ENCODE results near the gene TRABD2B.

Gene TRABD2B

GRCh38 chr1:47883963-47884362 is 113.2 kb downstream of the TRABD2B start:
- no peak for DNase-seq (ENCODE audit: low read depth)
- no peak for TF ChIP-seq CTCF (conservative IDR thresholded peaks at IDR 0.05; ENCODE audit: low read depth, low read length)
- H3K4me3 ChIP-seq (ENCODE audit: low read length): no peak overlapping the region

GRCh38 chr1:47881505-47882442 is 115.4 kb downstream of the TRABD2B start:
- H3K4me3 ChIP-seq (ENCODE audit: low read length): no peak overlapping the region
- no peak for DNase-seq (ENCODE audit: low read depth)
- no peak for TF ChIP-seq CTCF (conservative IDR thresholded peaks at IDR 0.05; ENCODE audit: low read depth, low read length)

GRCh38 chr1:47876587-47876963 is 120.6 kb downstream of the TRABD2B start:
- no peak overlapping the region for H3K4me3 ChIP-seq (ENCODE audit: low read length)
- no peak for TF ChIP-seq CTCF (conservative IDR thresholded peaks at IDR 0.05; ENCODE audit: low read depth, low read length)
- no peak for DNase-seq (ENCODE audit: low read depth)

- TF ChIP-seq CTCF (conservative IDR thresholded peaks at IDR 0.05; ENCODE audit: low read depth, low read length): no peak
- peak; percentile 52 for DNase-seq (ENCODE audit: low read depth)
- no peak overlapping the region for H3K4me3 ChIP-seq (ENCODE audit: low read length)
Measured at GRCh38 chr1:47875831-47876586, 121.2 kb downstream of the TRABD2B start.

- no peak for TF ChIP-seq CTCF (conservative IDR thresholded peaks at IDR 0.05; ENCODE audit: low read depth, low read length)
- DNase-seq (ENCODE audit: low read depth): no peak
- H3K4me3 ChIP-seq (ENCODE audit: low read length): no peak overlapping the region
Measured at GRCh38 chr1:47875036-47875435, 122.1 kb downstream of the TRABD2B start.

- no peak for TF ChIP-seq CTCF (conservative IDR thresholded peaks at IDR 0.05; ENCODE audit: low read depth, low read length)
- DNase-seq (ENCODE audit: low read depth): no peak
- no peak overlapping the region for H3K4me3 ChIP-seq (ENCODE audit: low read length)
Measured at GRCh38 chr1:47873337-47873736, 123.8 kb downstream of the TRABD2B start.

Measured in retinal pigment epithelial cell (primary cell).